GM12865 (cell line): ENCODE measurements around the gene OSER1.

ENCODE experiments used
- DNase-seq: peaks from one replicate; pipeline ENCODE4 v3.0.0; 2010; ENCODE audit warnings: low read depth
- H3K4me3 ChIP-seq: 2 replicates; pipeline ENCODE4 v1.5.1; 2011; ENCODE audit warnings: mild to moderate bottlenecking, low read depth, low read length, control low read depth
- CTCF ChIP-seq: IDR thresholded peaks from 2 replicates; pipeline ENCODE4 v1.5.1; 2011; ENCODE audit warnings: low read length, control low read depth, low read depth, inconsistent platforms; ENCODE audit not compliant: insufficient read depth; ENCODE audit errors: missing control alignments

OSER1 gene

DNA sequence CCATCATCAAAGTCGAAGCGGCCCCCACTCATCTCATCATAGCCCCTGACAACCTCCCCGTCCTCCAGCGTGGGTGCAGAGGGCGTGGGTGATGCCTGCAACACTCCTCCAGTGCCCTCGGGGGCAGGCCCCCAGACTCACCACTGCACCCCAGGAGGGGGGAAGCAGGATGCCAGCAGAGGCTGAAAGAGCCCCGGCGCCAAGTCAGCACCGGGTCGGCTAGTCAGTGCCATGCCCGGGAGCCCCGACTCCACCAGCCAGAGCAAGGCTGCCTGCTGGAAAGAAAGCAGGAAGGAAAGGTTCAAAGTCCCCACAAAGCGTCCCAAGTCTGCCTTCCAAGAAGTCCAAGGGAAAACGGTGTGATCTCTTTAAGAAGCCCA is 23.9 kb downstream of the OSER1 start:
- DNase-seq, result no peak
- no peak overlapping the region for H3K4me3 ChIP-seq
- TF ChIP-seq CTCF, result no peak

GRCh38 chr20:44186201-44186600 is 24.4 kb downstream of the OSER1 start:
- H3K4me3 ChIP-seq, result no peak overlapping the region
- no peak for DNase-seq

DNA sequence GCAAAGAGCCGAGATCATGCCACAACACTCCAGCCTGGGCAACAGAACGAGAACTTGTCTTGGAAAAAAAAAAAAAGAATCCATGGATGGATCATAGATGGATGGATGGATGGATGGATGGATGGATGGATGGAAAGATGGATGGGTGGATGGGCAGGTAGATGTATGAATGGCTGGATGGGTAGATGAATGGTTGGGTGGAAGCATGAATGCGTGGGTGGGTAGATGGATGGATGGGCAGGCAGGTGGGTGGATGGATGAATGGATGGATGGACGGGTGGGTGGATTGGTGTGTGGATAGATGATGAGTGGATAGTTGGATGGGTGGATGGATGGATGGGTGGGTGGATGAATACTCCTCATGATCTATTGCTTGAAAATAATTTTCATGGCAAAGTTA is 25.0 kb downstream of the OSER1 start:
- H3K4me3 ChIP-seq, result no peak overlapping the region
- no peak for TF ChIP-seq CTCF
- no peak for DNase-seq

More at GRCh38 chr20:44186201-44186600, 24.4 kb downstream of the OSER1 start:
- TF ChIP-seq CTCF, result no peak

DNA sequence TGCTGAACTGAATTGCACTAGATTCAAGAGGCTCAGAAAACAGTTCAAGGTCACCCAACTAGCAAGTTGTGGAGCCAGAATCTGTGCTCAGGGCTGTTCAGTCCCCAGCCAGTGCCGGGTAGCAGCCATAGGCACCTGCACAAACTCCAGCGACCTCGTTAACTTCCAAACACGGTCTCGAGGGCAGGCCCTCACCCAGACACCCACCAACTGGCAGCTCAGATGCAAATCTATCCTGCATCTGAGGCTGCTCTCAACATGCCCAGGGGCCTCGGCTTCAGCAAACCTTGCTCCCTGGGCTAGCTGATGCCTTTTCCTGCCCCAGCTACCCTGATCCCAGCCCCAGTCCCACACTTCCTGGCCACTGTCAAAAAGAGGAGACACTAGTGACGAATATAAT is 27.3 kb downstream of the OSER1 start:
- no peak overlapping the region for H3K4me3 ChIP-seq
- TF ChIP-seq CTCF, result no peak
- DNase-seq, result no peak

GRCh38 chr20:44182863-44183262 is 27.7 kb downstream of the OSER1 start:
- H3K4me3 ChIP-seq, result no peak overlapping the region
- TF ChIP-seq CTCF, result no peak
- no peak for DNase-seq

GRCh38 chr20:44182135-44182765 is 28.3 kb downstream of the OSER1 start:
- no peak for TF ChIP-seq CTCF
- no peak overlapping the region for H3K4me3 ChIP-seq
- no peak for DNase-seq

DNA sequence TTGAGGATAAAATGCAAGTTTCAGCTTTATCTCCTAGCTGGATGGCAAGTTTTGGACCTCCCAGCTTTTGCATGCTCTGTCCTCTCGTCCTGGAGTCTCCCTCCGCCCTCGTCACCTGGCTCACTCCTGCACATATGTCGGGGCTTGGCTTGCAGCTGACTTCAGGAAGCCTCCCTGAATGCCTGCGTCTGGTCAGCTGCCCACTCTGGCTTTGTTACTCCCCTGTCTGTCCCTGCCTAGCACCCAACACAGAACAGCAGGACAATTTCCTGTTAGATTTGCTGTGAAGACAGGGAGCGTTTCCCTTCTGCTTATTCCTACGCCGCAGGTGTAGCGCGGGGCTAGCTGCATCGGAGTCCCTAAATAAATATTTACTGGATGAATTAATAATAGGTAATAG is 29.0 kb downstream of the OSER1 start:
- DNase-seq, result no peak
- no peak for TF ChIP-seq CTCF
- no peak overlapping the region for H3K4me3 ChIP-seq
